ENCODE results near the gene NUBP1.
"Not testable (repeated sequence)": the region's sequence is repeated elsewhere in the genome, so short reads cannot be mapped to it uniquely, and the experiment has no call there.

The NUBP1 gene

GRCh38 chr16:10767127-10767526 lies 23.5 kb downstream of the NUBP1 start:
- ChIA-PET CTCF (no interaction called here), POLR2A (ENCODE audit: low non-redundant PET) (no interaction called here)
- TF ChIP-seq, protein P1, sequence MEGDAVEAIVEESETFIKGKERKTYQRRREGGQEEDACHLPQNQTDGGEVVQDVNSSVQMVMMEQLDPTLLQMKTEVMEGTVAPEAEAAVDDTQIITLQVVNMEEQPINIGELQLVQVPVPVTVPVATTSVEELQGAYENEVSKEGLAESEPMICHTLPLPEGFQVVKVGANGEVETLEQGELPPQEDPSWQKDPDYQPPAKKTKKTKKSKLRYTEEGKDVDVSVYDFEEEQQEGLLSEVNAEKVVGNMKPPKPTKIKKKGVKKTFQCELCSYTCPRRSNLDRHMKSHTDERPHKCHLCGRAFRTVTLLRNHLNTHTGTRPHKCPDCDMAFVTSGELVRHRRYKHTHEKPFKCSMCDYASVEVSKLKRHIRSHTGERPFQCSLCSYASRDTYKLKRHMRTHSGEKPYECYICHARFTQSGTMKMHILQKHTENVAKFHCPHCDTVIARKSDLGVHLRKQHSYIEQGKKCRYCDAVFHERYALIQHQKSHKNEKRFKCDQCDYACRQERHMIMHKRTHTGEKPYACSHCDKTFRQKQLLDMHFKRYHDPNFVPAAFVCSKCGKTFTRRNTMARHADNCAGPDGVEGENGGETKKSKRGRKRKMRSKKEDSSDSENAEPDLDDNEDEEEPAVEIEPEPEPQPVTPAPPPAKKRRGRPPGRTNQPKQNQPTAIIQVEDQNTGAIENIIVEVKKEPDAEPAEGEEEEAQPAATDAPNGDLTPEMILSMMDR (conservative IDR thresholded peaks at IDR 0.05; ENCODE audit: low read depth), result no peak
- no peak for DNase-seq (ENCODE audit: low spot score)
- no peak overlapping the region for H3K27ac ChIP-seq

DNA sequence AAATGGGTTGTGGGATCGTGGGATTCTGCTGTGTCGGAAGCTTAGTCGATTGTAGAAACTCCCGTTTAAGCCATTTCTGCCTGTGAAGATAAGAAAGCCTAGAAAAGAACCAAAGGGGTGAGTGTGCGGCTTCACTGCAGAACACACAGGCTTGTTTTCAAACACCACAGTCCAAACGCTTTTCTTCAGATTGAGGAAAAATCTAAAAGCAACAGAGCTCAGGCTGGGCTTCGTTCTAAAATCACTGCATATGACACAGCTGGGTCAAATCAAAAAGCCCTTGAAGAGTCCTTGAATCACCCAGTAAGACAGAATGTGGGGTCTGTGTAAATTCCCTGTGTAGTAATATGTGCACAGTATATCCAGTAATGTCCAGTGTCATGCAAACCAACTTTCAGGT lies 25.7 kb downstream of the NUBP1 start:
- no peak overlapping the region for H3K27ac ChIP-seq
- TF ChIP-seq, protein P1 (conservative IDR thresholded peaks at IDR 0.05; ENCODE audit: low read depth), result no peak
- CTCF ChIA-PET, result no interaction called here
- POLR2A ChIA-PET (ENCODE audit: low non-redundant PET), result no interaction called here
- no peak for DNase-seq (ENCODE audit: low spot score)

GRCh38 chr16:10770907-10771306 lies 27.3 kb downstream of the NUBP1 start:
- H3K27ac ChIP-seq, result peak overlapping the region; percentile 67
- ChIA-PET CTCF (no interaction called here), POLR2A (ENCODE audit: low non-redundant PET) (no interaction called here)
- TF ChIP-seq, protein P1 (conservative IDR thresholded peaks at IDR 0.05; ENCODE audit: low read depth), result no peak
- DNase-seq (ENCODE audit: low spot score), result no peak

DNA sequence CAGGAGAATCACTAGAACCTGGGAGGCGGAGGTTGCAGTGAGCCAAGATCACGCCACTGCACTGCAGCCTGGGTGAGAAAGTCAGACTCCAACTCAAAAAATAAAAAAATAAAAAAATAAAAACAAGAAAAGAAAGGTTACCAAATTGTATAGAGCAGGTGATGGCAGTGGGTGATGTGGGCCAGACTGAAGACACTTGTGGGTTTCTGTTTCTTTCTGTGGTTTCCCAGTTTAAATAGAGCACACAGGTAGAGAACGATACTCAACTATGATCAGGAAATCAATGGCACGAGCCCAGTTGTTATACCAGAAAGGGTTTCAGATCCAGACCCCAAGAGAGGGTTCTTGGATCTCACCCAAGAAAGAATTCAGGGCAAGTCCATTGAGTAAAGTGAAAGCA lies 32.6 kb downstream of the NUBP1 start:
- TF ChIP-seq, protein P1 (conservative IDR thresholded peaks at IDR 0.05; ENCODE audit: low read depth), result no peak
- CTCF ChIA-PET, result no interaction called here
- POLR2A ChIA-PET (ENCODE audit: low non-redundant PET), result no interaction called here
- no peak overlapping the region for H3K27ac ChIP-seq
- DNase-seq (ENCODE audit: low spot score), result no peak

- CTCF ChIA-PET; H3K27ac ChIP-seq; POLR2A ChIA-PET (ENCODE audit: low non-redundant PET); DNase-seq (ENCODE audit: low spot score): not testable (repeated sequence)
These were observed 33.3 kb downstream of the NUBP1 start for GRCh38 chr16:10776923-10777322.

DNA sequence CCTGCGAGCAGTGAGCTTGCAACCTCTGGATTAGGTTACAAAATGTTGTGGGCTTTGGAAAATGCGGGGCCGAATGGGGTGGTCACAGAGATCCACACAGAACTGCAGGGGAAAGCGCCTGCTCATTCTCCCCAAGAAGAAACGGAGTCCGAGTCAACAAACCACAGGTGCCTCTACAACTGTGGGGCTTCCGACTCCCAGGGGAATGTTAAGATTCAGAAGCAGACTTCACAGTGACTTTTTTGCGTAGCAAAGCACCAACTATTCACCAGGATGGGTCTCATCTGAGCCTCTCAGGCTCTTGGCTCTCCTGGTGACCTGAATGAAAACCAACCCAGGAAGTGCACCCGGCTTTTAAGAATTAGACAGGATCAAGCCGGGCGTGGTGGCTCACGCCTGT lies 33.7 kb downstream of the NUBP1 start:
- ChIA-PET CTCF (no interaction called here), POLR2A (ENCODE audit: low non-redundant PET) (no interaction called here)
- no peak for DNase-seq (ENCODE audit: low spot score)
- TF ChIP-seq, protein P1 (conservative IDR thresholded peaks at IDR 0.05; ENCODE audit: low read depth), result no peak
- no peak overlapping the region for H3K27ac ChIP-seq

DNA sequence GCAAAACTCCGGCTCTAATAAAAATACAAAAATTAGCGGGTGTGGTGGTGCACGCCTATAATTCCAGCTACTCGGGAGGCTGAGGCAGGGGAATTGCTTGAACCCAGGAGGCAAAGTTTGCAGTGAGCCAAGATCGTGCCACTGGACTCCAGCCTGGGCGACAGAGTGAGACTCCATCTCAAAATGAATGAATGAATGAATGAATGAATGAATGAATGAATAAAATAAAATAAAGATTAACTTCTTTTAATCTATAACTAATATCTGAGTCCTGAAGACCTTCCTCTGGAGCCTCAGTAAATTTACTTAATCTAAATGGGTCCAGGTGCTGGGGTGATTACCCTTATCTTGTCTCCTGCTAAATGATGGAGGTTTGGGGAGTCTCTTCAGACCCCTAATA lies 36.3 kb downstream of the NUBP1 start:
- H3K27ac ChIP-seq; DNase-seq (ENCODE audit: low spot score); POLR2A ChIA-PET (ENCODE audit: low non-redundant PET): not testable (repeated sequence)
- CTCF ChIA-PET, result interaction anchor here (1.5 kb wide), 1 partner anchor 139 kb away, joined by 6 read pairs; no protein-coding TSS in a partner anchor

DNA sequence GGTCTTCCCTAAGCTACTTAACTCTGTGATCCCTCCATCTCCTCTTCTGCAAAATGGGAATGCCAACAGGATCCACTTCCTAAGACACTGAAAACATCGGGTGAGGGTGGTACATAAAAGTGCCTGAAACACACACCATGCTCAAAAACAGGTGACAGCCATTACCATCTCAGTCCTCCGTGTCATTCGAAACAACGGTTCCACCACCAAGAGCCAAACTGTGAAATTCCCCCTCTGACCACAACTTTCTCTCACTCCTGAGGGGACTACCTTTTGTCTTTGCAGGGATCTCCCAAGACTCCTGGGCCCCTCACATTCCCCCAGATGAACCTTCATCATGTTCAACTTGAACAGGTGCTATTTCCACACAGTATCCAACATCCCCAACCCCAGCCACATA lies 37.0 kb downstream of the NUBP1 start:
- TF ChIP-seq, protein P1 (conservative IDR thresholded peaks at IDR 0.05; ENCODE audit: low read depth), result no peak
- H3K27ac ChIP-seq, result no peak overlapping the region
- ChIA-PET POLR2A (ENCODE audit: low non-redundant PET) (no interaction called here), CTCF (no interaction called here)
- no peak for DNase-seq (ENCODE audit: low spot score)

Data from RWPE1 (cell line).